ENCODE data around the gene SYT7. TPM values are rescaled to one million over a fixed set of nuclear protein-coding genes. Genes with fewer than 3 reads are reported as not detected.

Gene SYT7
- total RNA-seq, 2 donors from 2014 or later: 2.6 TPM; not detected in 1

GRCh38 chr11:61560751-61561150, 20.1 kb downstream of the SYT7 start:
- peaks cover 8% of the 10 kb centered on the region for H3K27me3 ChIP-seq (replicated peaks; ENCODE audit: insufficient read depth)
- DNase-seq (ENCODE audit: low spot score) (no peak), ATAC-seq (ENCODE audit: insufficient number of reproducible peaks, low FRiP score, low read depth) (no peak)
- no peak for TF ChIP-seq CTCF (IDR thresholded peaks at IDR 0.05)
- H3K36me3 ChIP-seq: no peaks in the 10 kb centered on the region
- H3K4me1 ChIP-seq (ENCODE audit: control insufficient read depth in 1 of 2, low read depth in 2 of 2): no peaks in the 10 kb centered on the region
- no peak overlapping the region for H3K27ac ChIP-seq
- H3K4me3 ChIP-seq: no peak overlapping the region
- H3K9me3 ChIP-seq: no peaks in the 10 kb centered on the region

- no peak for TF ChIP-seq CTCF (IDR thresholded peaks at IDR 0.05)
- Histone ChIP-seq H3K27me3 (replicated peaks; ENCODE audit: insufficient read depth) (peaks cover 8% of the 10 kb centered on the region), H3K9me3 (no peaks in the 10 kb centered on the region), H3K4me1 (ENCODE audit: control insufficient read depth in 1 of 2, low read depth in 2 of 2) (peaks cover 0 to 6% of the 10 kb centered on the region in 2 donors), H3K36me3 (no peaks in the 10 kb centered on the region), H3K27ac (no peak overlapping the region), H3K4me3 (no peak overlapping the region)
- no peak for ATAC-seq (ENCODE audit: insufficient number of reproducible peaks, low FRiP score, low read depth)
- no peak for DNase-seq (ENCODE audit: low spot score)
Measured at GRCh38 chr11:61556621-61557020, 24.3 kb downstream of the SYT7 start.

- DNase-seq (ENCODE audit: low spot score) (no peak), ATAC-seq (ENCODE audit: insufficient number of reproducible peaks, low FRiP score, low read depth) (no peak)
- no peak overlapping the region for H3K27ac ChIP-seq
- TF ChIP-seq CTCF (IDR thresholded peaks at IDR 0.05): no peak
- H3K27me3 ChIP-seq (replicated peaks; ENCODE audit: insufficient read depth): peaks cover 8% of the 10 kb centered on the region
- no peak overlapping the region for H3K4me3 ChIP-seq
- no peaks in the 10 kb centered on the region for H3K9me3 ChIP-seq
- H3K36me3 ChIP-seq: no peaks in the 10 kb centered on the region
- H3K4me1 ChIP-seq (ENCODE audit: control insufficient read depth in 1 of 2, low read depth in 2 of 2): peaks cover 0 to 9% of the 10 kb centered on the region in 2 donors
Measured at GRCh38 chr11:61555978-61556377, 24.9 kb downstream of the SYT7 start.

- Histone ChIP-seq H3K4me1 (ENCODE audit: control insufficient read depth in 1 of 2, low read depth in 2 of 2) (peaks cover 0 to 9% of the 10 kb centered on the region in 2 donors), H3K36me3 (no peaks in the 10 kb centered on the region), H3K27ac (no peak overlapping the region), H3K27me3 (replicated peaks; ENCODE audit: insufficient read depth) (peaks cover 8% of the 10 kb centered on the region), H3K4me3 (no peak overlapping the region), H3K9me3 (no peaks in the 10 kb centered on the region)
- no peak for TF ChIP-seq CTCF (IDR thresholded peaks at IDR 0.05)
- DNase-seq (ENCODE audit: low spot score): no peak
- no peak for ATAC-seq (ENCODE audit: insufficient number of reproducible peaks, low FRiP score, low read depth)
Measured at GRCh38 chr11:61555051-61555969, 25.6 kb downstream of the SYT7 start.

GRCh38 chr11:61554172-61554988, 26.5 kb downstream of the SYT7 start:
- no peak for TF ChIP-seq CTCF (IDR thresholded peaks at IDR 0.05)
- Histone ChIP-seq H3K4me1 (ENCODE audit: control insufficient read depth in 1 of 2, low read depth in 2 of 2) (peaks cover 0 to 9% of the 10 kb centered on the region in 2 donors), H3K4me3 (no peak overlapping the region), H3K27me3 (replicated peaks; ENCODE audit: insufficient read depth) (no peaks in the 10 kb centered on the region), H3K9me3 (no peaks in the 10 kb centered on the region), H3K36me3 (no peaks in the 10 kb centered on the region), H3K27ac (no peak overlapping the region)
- ATAC-seq (ENCODE audit: insufficient number of reproducible peaks, low FRiP score, low read depth) (no peak), DNase-seq (ENCODE audit: low spot score) (no peak)
